Left kidney (tissue), 2 donors: ENCODE results near the gene IFNK. TPM values are rescaled to one million over a fixed set of nuclear protein-coding genes. Genes with fewer than 3 reads are reported as not detected.

ENCODE experiments used
- DNase-seq: peaks from one replicate; pipeline ENCODE4 v3.0.0-alpha.2; 2013
- polyA plus RNA-seq: library from polyadenylated mRNA; unstranded; fragments of 120-200 nt; gene quantifications from one replicate; pipeline ENCODE4 v1.2.1, GENCODE V29; 2013; ENCODE audit not compliant: insufficient read length

IFNK gene
- polyA plus RNA-seq, 1 donor = not detected

GRCh38 chr9:27539479-27540441, 15.7 kb downstream of the IFNK start:
- no peak for DNase-seq

GRCh38 chr9:27540502-27540901, 16.4 kb downstream of the IFNK start:
- DNase-seq = no peak

GRCh38 chr9:27541740-27542139, 17.6 kb downstream of the IFNK start:
- DNase-seq = no peak

GRCh38 chr9:27542508-27542907, 18.4 kb downstream of the IFNK start:
- DNase-seq = peak; percentile 26

- DNase-seq = no peak
These were observed 21.4 kb downstream of the IFNK start for GRCh38 chr9:27545471-27545870.

GRCh38 chr9:27548055-27548741, 24.1 kb downstream of the IFNK start:
- DNase-seq = peak; percentile 64

- no peak for DNase-seq
These were observed 25.2 kb downstream of the IFNK start for GRCh38 chr9:27549196-27549755.

- DNase-seq = no peak
These were observed 30.6 kb downstream of the IFNK start for GRCh38 chr9:27554712-27555111.

GRCh38 chr9:27556470-27556869, 32.4 kb downstream of the IFNK start:
- no peak for DNase-seq

- DNase-seq = no peak
These were observed 34.2 kb downstream of the IFNK start for GRCh38 chr9:27558307-27558706.

- no peak for DNase-seq
These were observed 36.4 kb downstream of the IFNK start for GRCh38 chr9:27560457-27560856.

- DNase-seq = no peak
These were observed 37.6 kb downstream of the IFNK start for GRCh38 chr9:27561685-27562084.

GRCh38 chr9:27563738-27564430, 39.8 kb downstream of the IFNK start:
- DNase-seq = no peak

GRCh38 chr9:27564670-27565069, 40.6 kb downstream of the IFNK start:
- no peak for DNase-seq

GRCh38 chr9:27565696-27566095, 41.6 kb downstream of the IFNK start:
- no peak for DNase-seq

GRCh38 chr9:27566118-27566517, 42.0 kb downstream of the IFNK start:
- DNase-seq = no peak

GRCh38 chr9:27569406-27569805, 45.3 kb downstream of the IFNK start:
- DNase-seq = no peak

GRCh38 chr9:27571011-27571410, 46.9 kb downstream of the IFNK start:
- no peak for DNase-seq

- DNase-seq = no peak
These were observed 48.0 kb downstream of the IFNK start for GRCh38 chr9:27572061-27572460.

- DNase-seq = peak; percentile 50
These were observed 48.5 kb downstream of the IFNK start for GRCh38 chr9:27572566-27572917.

- peak; percentile 50 for DNase-seq
These were observed 49.0 kb downstream of the IFNK start, which contains the start of gene C9orf72 for GRCh38 chr9:27572918-27573633. Gene C9orf72 (minus strand): TSS chr9:27573481. CDS start chr9:27567120, 6,361 bp downstream.
